Erythroblast (primary cell): ENCODE measurements around the gene NINL.

ENCODE experiments used
- GATA1 ChIP-seq: IDR thresholded peaks from 2 replicates; pipeline ENCODE4 v1.6.1; 2011; ENCODE audit warnings: low read depth, mild to moderate bottlenecking, control low read depth, low read length, moderate library complexity
- POLR2A ChIP-seq: IDR thresholded peaks from 2 replicates; pipeline ENCODE4 v1.6.1; 2011; ENCODE audit warnings: mild to moderate bottlenecking, low read length

GRCh38 chr20:25495189-25495824 lies 90.0 kb downstream of the NINL start:
- no peak for TF ChIP-seq POLR2A
- no peak for TF ChIP-seq GATA1
